HepG2 (cell line): ENCODE measurements around the gene CCNYL1. TPM values are rescaled to one million over a fixed set of nuclear protein-coding genes. Genes with fewer than 3 reads are reported as not detected.

Source experiments
- ATM ChIP-seq: fragments of 450-650 bp; IDR thresholded peaks from 2 replicates; pipeline ENCODE4 v1.7.1; 2017; ENCODE audit warnings: mild to moderate bottlenecking, borderline replicate concordance
- FOXJ3 ChIP-seq: sonication (generic); formaldehyde crosslinking; IDR thresholded peaks from 2 replicates; pipeline ENCODE4 v1.4.0; 2020; ENCODE audit warnings: missing genetic modification reagents, mild to moderate bottlenecking, borderline replicate concordance
- MYNN ChIP-seq: sonication (generic); formaldehyde crosslinking; IDR thresholded peaks from 2 replicates; pipeline ENCODE4 v1.4.0; 2020; ENCODE audit warnings: mild to moderate bottlenecking, low read depth, missing genetic modification reagents
- SAP130 ChIP-seq: IDR thresholded peaks from 2 replicates; pipeline ENCODE4 v1.6.1; 2016; ENCODE audit warnings: low read depth
- SOX5 ChIP-seq: IDR thresholded peaks from 2 replicates; pipeline ENCODE4 v1.6.1; 2016; ENCODE audit warnings: borderline replicate concordance
- ZNF230 ChIP-seq: sonication (generic); formaldehyde crosslinking; IDR thresholded peaks from 2 replicates; pipeline ENCODE4 v1.4.0; 2020; ENCODE audit warnings: mild to moderate bottlenecking, missing genetic modification reagents
- polyA plus RNA-seq, 8 experiments: library from polyadenylated mRNA; depleted of rRNA in 3 of 8; stranded (reverse) in 7 of 8; unstranded in 1 of 8; fragments of >200 nt; fragmentation: Illumina TruSeq in 4 of 8; extraction: Trizol in 4 of 8; gene quantifications; 2 replicates each; pipeline versions ENCODE4 v1.2.1 to v1.2.3, GENCODE V29; 2011 to 2016; ENCODE audit warnings: low read depth in 4 of 8, missing spikeins in 1 of 8, mixed read lengths in 1 of 8; ENCODE audit not compliant: insufficient read depth in 1 of 8
- total RNA-seq, 5 experiments: library from RNA; depleted of rRNA; stranded (reverse); fragments of >200 nt; fragmentation: Illumina TruSeq; extraction: Trizol; gene quantifications; 2 replicates each; pipeline ENCODE4 v1.2.3, GENCODE V29; 2016; ENCODE audit warnings: low read depth in 1 of 5
- TF ChIP-seq, protein P1 (sequence below): IDR thresholded peaks from 2 replicates; pipeline ENCODE4 v1.6.1; 2016; ENCODE audit warnings: control low read depth
- TF ChIP-seq, protein P2 (sequence below): sonication (generic); formaldehyde crosslinking; IDR thresholded peaks from 2 replicates; pipeline ENCODE4 v1.8.1; 2023; ENCODE audit warnings: mild to moderate bottlenecking, inconsistent platforms, moderate library complexity, missing genetic modification reagents, borderline replicate concordance
- TF ChIP-seq, protein P3 (sequence below): sonication (generic); formaldehyde crosslinking; IDR thresholded peaks from 2 replicates; pipeline ENCODE4 v1.5.0; 2020; ENCODE audit warnings: missing genetic modification reagents

The CCNYL1 gene
- total and polyA plus RNA-seq, 2 of the 13 experiments (the other 11 are each of a cell fraction or from before 2014, with no cell fraction given): 12.5 to 16.2 TPM

DNA sequence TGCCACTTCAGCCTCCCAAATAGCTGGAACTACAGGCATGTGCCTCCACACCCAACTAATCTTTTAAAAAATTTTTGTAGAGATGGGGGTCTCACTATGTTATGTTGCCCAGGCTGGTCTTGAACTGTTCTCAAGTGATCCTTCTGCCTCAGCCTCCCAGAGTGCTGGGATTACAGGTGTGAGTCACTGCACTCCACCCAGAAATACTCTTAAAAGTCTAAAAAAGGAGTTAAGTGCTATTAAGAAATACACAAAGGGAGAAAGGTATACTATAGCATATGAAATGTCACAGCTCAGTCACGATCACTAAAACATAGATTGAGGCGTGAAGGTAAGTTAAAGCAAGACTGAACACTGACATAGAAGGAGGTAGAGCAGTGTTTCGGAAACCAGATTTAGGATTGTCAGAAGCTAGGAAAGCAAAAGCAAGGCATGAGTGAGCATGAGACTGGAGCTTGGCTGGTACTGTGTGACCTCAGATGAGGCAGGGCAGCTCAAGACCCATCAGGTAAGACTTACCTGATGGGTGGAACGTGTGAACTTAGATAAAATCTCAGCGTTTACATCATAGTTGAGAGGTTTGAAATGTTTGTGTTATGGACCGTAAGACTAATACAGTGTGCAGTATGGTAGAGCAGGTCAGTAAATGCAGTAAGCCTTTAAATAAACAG, 9.2 kb downstream of the CCNYL1 start (continued):
- TF ChIP-seq, protein P1, sequence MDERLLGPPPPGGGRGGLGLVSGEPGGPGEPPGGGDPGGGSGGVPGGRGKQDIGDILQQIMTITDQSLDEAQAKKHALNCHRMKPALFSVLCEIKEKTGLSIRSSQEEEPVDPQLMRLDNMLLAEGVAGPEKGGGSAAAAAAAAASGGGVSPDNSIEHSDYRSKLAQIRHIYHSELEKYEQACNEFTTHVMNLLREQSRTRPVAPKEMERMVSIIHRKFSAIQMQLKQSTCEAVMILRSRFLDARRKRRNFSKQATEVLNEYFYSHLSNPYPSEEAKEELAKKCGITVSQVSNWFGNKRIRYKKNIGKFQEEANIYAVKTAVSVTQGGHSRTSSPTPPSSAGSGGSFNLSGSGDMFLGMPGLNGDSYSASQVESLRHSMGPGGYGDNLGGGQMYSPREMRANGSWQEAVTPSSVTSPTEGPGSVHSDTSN (CRISPR knock-in tag): no peak
- TF ChIP-seq, protein P2, sequence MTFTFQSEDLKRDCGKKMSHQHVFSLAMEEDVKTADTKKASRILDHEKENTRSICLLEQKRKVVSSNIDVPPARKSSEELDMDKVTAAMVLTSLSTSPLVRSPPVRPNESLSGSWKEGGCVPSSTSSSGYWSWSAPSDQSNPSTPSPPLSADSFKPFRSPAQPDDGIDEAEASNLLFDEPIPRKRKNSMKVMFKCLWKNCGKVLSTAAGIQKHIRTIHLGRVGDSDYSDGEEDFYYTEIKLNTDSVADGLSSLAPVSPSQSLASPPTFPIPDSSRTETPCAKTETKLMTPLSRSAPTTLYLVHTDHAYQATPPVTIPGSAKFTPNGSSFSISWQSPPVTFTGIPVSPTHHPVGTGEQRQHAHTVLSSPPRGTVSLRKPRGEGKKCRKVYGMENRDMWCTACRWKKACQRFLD: no peak
- no peak for TF ChIP-seq MYNN (CRISPR knock-in tag)
- no peak for TF ChIP-seq SOX5
- TF ChIP-seq, protein P3, sequence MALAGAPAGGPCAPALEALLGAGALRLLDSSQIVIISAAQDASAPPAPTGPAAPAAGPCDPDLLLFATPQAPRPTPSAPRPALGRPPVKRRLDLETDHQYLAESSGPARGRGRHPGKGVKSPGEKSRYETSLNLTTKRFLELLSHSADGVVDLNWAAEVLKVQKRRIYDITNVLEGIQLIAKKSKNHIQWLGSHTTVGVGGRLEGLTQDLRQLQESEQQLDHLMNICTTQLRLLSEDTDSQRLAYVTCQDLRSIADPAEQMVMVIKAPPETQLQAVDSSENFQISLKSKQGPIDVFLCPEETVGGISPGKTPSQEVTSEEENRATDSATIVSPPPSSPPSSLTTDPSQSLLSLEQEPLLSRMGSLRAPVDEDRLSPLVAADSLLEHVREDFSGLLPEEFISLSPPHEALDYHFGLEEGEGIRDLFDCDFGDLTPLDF (CRISPR knock-in tag): no peak
- TF ChIP-seq ZNF230 (CRISPR knock-in tag): no peak
- no peak for TF ChIP-seq ATM
- no peak for TF ChIP-seq FOXJ3 (CRISPR knock-in tag)
- TF ChIP-seq SAP130 (CRISPR knock-in tag): no peak
